ENCODE results near the gene SLC8A3. TPM values are rescaled to one million over a fixed set of nuclear protein-coding genes. Genes with fewer than 3 reads are reported as not detected.

Gene SLC8A3
- polyA plus RNA-seq, 3 donors, result 0.01 TPM; not detected in 2

GRCh38 chr14:70069186-70069585 is 119.6 kb downstream of the SLC8A3 start:
- Mint-ChIP-seq H3K27ac (no peak overlapping the region), H3K9me3 (no peaks in the 10 kb centered on the region), H3K4me1 (no peaks in the 10 kb centered on the region), H3K27me3 (ENCODE audit: low read depth in 3 of 3) (peaks cover 2 to 6% (median 3%) of the 10 kb centered on the region in 3 donors), H3K36me3 (no peaks in the 10 kb centered on the region), H3K4me3 (no peak overlapping the region)
- no peak overlapping the region for H3K27ac ChIP-seq (ENCODE audit: low read depth in 1 of 2, low read length in 2 of 2)
- 100% methylated on average over 4 of the region's 5 CpGs for WGBS (ENCODE audit: insufficient coverage)
- H3K4me1 ChIP-seq (ENCODE audit: control insufficient read depth in 1 of 2, insufficient read depth in 2 of 2, low read length in 2 of 2), result no peaks in the 10 kb centered on the region
- no peak overlapping the region for H3K4me3 ChIP-seq (replicated peaks in 1 of 3; ENCODE audit: low read depth in 2 of 3, low read length in 3 of 3)
- no peak for DNase-seq
- no peak overlapping the region for H2AFZ ChIP-seq (ENCODE audit: insufficient read depth, low read depth, low read length, poor library complexity, severe bottlenecking)
- no peaks in the 10 kb centered on the region for H3K27me3 ChIP-seq (ENCODE audit: control insufficient read depth in 2 of 2, insufficient read depth in 2 of 2, low read length in 2 of 2)
- no peak overlapping the region for H3K9ac ChIP-seq (ENCODE audit: insufficient read depth, low read length, poor library complexity, severe bottlenecking)
- TF ChIP-seq CTCF (IDR thresholded peaks at IDR 0.05), result no peak
- H3K4me2 ChIP-seq (replicated peaks; ENCODE audit: extremely low read depth, low read length, poor library complexity, severe bottlenecking), result no peak overlapping the region
- no peaks in the 10 kb centered on the region for H3K36me3 ChIP-seq (replicated peaks in 1 of 2; ENCODE audit: control insufficient read depth in 1 of 2, insufficient read depth in 2 of 2, low read length in 2 of 2)
- no peaks in the 10 kb centered on the region for H3K9me3 ChIP-seq (replicated peaks in 1 of 2; ENCODE audit: control insufficient read depth in 1 of 2, insufficient read depth in 1 of 2, low read length in 2 of 2)
- intact Hi-C loops (cut with micrococcal nuclease), result no loop called here
- H3K79me2 ChIP-seq (ENCODE audit: insufficient read depth, low read length), result no peaks in the 10 kb centered on the region
- no peaks in the 10 kb centered on the region for H4K20me1 ChIP-seq (ENCODE audit: insufficient read depth, low read length)

- H3K9ac ChIP-seq (ENCODE audit: insufficient read depth, low read length, poor library complexity, severe bottlenecking), result no peak overlapping the region
These were observed 120.9 kb downstream of the SLC8A3 start for GRCh38 chr14:70067810-70068209.

More at GRCh38 chr14:70067810-70068209, 120.9 kb downstream of the SLC8A3 start:
- H2AFZ ChIP-seq (ENCODE audit: insufficient read depth, low read depth, low read length, poor library complexity, severe bottlenecking), result no peak overlapping the region
- no peak overlapping the region for H3K27ac ChIP-seq (ENCODE audit: low read depth in 1 of 2, low read length in 2 of 2)
- Mint-ChIP-seq H3K4me3 (no peak overlapping the region), H3K9me3 (no peaks in the 10 kb centered on the region), H3K36me3 (no peaks in the 10 kb centered on the region), H3K27ac (peak overlapping the region in 1 of 7 donors; percentile 21), H3K4me1 (no peaks in the 10 kb centered on the region), H3K27me3 (ENCODE audit: low read depth in 3 of 3) (peaks cover 2 to 8% (median 5%) of the 10 kb centered on the region in 3 donors)
- intact Hi-C loops (cut with micrococcal nuclease), result no loop called here
- no peaks in the 10 kb centered on the region for H3K9me3 ChIP-seq (replicated peaks in 1 of 2; ENCODE audit: control insufficient read depth in 1 of 2, insufficient read depth in 1 of 2, low read length in 2 of 2)
- H3K79me2 ChIP-seq (ENCODE audit: insufficient read depth, low read length), result no peaks in the 10 kb centered on the region
- no peaks in the 10 kb centered on the region for H4K20me1 ChIP-seq (ENCODE audit: insufficient read depth, low read length)
- H3K4me1 ChIP-seq (ENCODE audit: control insufficient read depth in 1 of 2, insufficient read depth in 2 of 2, low read length in 2 of 2), result no peaks in the 10 kb centered on the region
- no peak for TF ChIP-seq CTCF (IDR thresholded peaks at IDR 0.05)
- no peaks in the 10 kb centered on the region for H3K27me3 ChIP-seq (ENCODE audit: control insufficient read depth in 2 of 2, insufficient read depth in 2 of 2, low read length in 2 of 2)
- WGBS (ENCODE audit: insufficient coverage), result 100% methylated on average over 4 of the region's 5 CpGs
- H3K4me2 ChIP-seq (replicated peaks; ENCODE audit: extremely low read depth, low read length, poor library complexity, severe bottlenecking), result no peak overlapping the region
- H3K4me3 ChIP-seq (replicated peaks in 1 of 3; ENCODE audit: low read depth in 2 of 3, low read length in 3 of 3), result no peak overlapping the region
- H3K36me3 ChIP-seq (replicated peaks in 1 of 2; ENCODE audit: control insufficient read depth in 1 of 2, insufficient read depth in 2 of 2, low read length in 2 of 2), result no peaks in the 10 kb centered on the region
- DNase-seq, result no peak

All from CD14-positive monocyte (primary cell).